ENCODE results near the gene SLC25A23. TPM values are rescaled to one million over a fixed set of nuclear protein-coding genes. Genes with fewer than 3 reads are reported as not detected.

SLC25A23 gene
- total and polyA plus RNA-seq, 2 of the 8 experiments (the other 6 are each of a cell fraction or from before 2014, with no cell fraction given), result 18.0 to 48.1 TPM

DNA sequence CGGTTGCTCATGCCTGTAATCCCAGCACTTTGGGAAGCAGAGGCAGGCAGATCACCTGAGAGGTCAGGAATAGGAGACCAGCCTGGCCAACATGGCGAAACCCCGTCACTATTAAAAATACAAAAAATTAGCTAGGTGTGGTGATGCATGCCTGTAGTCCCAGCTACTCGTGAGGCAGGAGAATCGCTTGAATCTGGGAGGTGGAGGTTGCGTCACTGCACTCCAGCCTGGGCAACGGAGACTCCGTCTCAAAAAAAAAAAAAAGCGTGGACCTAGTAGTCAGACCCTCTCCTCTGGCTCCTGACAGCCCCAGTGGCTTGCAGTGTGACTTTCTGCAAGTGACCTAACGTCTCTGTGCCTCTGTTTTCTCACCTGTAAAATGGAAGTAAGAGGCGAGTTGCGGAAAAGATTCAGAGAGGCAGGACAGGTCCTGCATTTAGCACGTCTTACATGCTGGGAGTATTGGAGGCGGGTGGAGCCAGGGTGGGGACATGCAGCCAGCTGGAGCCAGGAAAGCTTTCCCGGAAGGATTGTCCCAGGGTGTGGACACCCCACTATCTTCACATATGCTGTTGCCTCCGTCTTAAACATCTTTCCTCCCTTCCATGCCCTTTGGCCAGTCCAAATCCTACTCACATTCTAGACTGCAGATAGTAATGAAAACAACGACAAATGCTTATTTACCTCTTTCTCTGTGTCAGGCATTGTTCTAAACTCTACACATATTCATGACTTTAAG is 39.6 kb upstream of the SLC25A23 start:
- Histone ChIP-seq H3K9ac (replicated peaks in 1 of 4; ENCODE audit: extremely low read depth in 1 of 4, low read depth in 3 of 4, low read length in 3 of 4) (no peak overlapping the region), H4K5ac (ENCODE audit: insufficient read length, low read depth, low read length) (no peak overlapping the region), H3K18ac (ENCODE audit: extremely low read depth, low read length) (no peak overlapping the region), H2AK5ac (ENCODE audit: low read depth, low read length) (no peak overlapping the region), H3K14ac (ENCODE audit: insufficient read length) (no peak overlapping the region), H2BK5ac (ENCODE audit: low read depth, low read length) (no peak overlapping the region), H3K23me2 (ENCODE audit: low read depth, low read length) (peaks cover 10% of the 10 kb centered on the region), H4K91ac (replicated peaks; ENCODE audit: insufficient read length, low read length) (no peak overlapping the region), H2BK12ac (ENCODE audit: low read depth, low read length) (no peak overlapping the region), H4K8ac (ENCODE audit: extremely low read depth, insufficient read depth, low read length) (no peak overlapping the region), H3K4ac (replicated peaks; ENCODE audit: insufficient read length, low read depth, low read length) (no peak overlapping the region), H3K27ac (ENCODE audit: low read depth, low read length) (no peak overlapping the region), H3K79me1 (ENCODE audit: low read depth, low read length) (no peaks in the 10 kb centered on the region), H3K4me2 (ENCODE audit: insufficient read depth in 1 of 2, low read depth in 2 of 2, low read length in 2 of 2) (no peak overlapping the region), H2BK120ac (replicated peaks; ENCODE audit: low read depth, low read length) (no peak overlapping the region), H2BK15ac (ENCODE audit: low read length) (no peak overlapping the region), H3K9me3 (ENCODE audit: insufficient read depth in 2 of 2, low read depth in 1 of 2, low read length in 1 of 2) (no peaks in the 10 kb centered on the region), H3K23ac (ENCODE audit: insufficient read length) (no peak overlapping the region), H3K56ac (replicated peaks; ENCODE audit: insufficient read length, low read depth, low read length) (no peak overlapping the region), H3K36me3 (ENCODE audit: control insufficient read depth in 2 of 4, insufficient read depth in 4 of 4, low read length in 3 of 4) (peaks cover 0 to 5% (median under 1%) of the 10 kb centered on the region in 4 experiments; a peak in 1 of 8 replicates), H2BK20ac (ENCODE audit: low read length) (no peak overlapping the region), H2AFZ (ENCODE audit: low read length) (no peak overlapping the region), H3K4me3 (ENCODE audit: extremely low read depth in 1 of 4, insufficient read depth in 2 of 4, low read depth in 3 of 4, low read length in 4 of 4) (no peak overlapping the region), H3K4me1 (replicated peaks in 1 of 4; ENCODE audit: control insufficient read depth in 3 of 4, insufficient read depth in 4 of 4, low read length in 3 of 4) (peaks cover 0 to 10% (median 7%) of the 10 kb centered on the region in 4 experiments; a peak in 5 of 7 replicates), H4K20me1 (replicated peaks in 1 of 2; ENCODE audit: control insufficient read depth in 1 of 2, insufficient read depth in 2 of 2, low read length in 2 of 2) (no peaks in the 10 kb centered on the region), H3K79me2 (ENCODE audit: control insufficient read depth in 1 of 2, insufficient read depth in 2 of 2, low read length in 2 of 2) (no peaks in the 10 kb centered on the region), H3K27me3 (replicated peaks in 1 of 4; ENCODE audit: control insufficient read depth in 3 of 4, extremely low read depth in 1 of 4, insufficient read depth in 3 of 4, low read length in 3 of 4) (peaks cover 0 to 8% (median 7%) of the 10 kb centered on the region in 4 experiments; a peak in 4 of 7 replicates)
- POLR2A ChIA-PET (ENCODE audit: partially characterized antibody), result interaction anchor here (1.1 to 1.3 kb wide), 2 partner anchors 9 to 23 kb away, joined by 3 to 4 read pairs; no protein-coding TSS in a partner anchor
- FAIRE-seq (no peak), DNase-seq (ENCODE audit: low read depth in 1 of 2, low spot score in 2 of 2) (no peak)
- CTCF ChIA-PET (ENCODE audit: partially characterized antibody), result interaction anchor here (0.6 to 4.8 kb wide), 5 partner anchors 7 to 452 kb away, joined by 3 to 30 read pairs (median 4); partner anchors contain the start of gene DENND1C
- WGBS, 2 experiments (ENCODE audit: extremely low coverage in 1 of 2, insufficient coverage in 1 of 2, insufficient read length in 1 of 2, insufficient replicate concordance in 2 of 2, low coverage in 1 of 2, low lambda C conversion rate in 2 of 2, missing lambda C conversion rate in 1 of 2), result 88% methylated on average over 15 of the region's 17 CpGs; no CpG with 5 or more reads in 1 of the 2 experiments
- no peak for TF ChIP-seq TEAD4 (IDR thresholded peaks at IDR 0.05; ENCODE audit: low read depth, low read length)
- no peak for TF ChIP-seq CBX8 (IDR thresholded peaks at IDR 0.05; ENCODE audit: borderline replicate concordance, low read depth, low read length)
- no peak for TF ChIP-seq MAFK (IDR thresholded peaks at IDR 0.05; ENCODE audit: low read depth, low read length)
- no peak for TF ChIP-seq MAX (IDR thresholded peaks at IDR 0.05)
- no peak for TF ChIP-seq SIX5 (IDR thresholded peaks at IDR 0.05; ENCODE audit: low read depth, low read length)
- TF ChIP-seq EGR1 (IDR thresholded peaks at IDR 0.05; ENCODE audit: borderline replicate concordance, low read depth, low read length), result no peak
- no peak for TF ChIP-seq BACH1 (IDR thresholded peaks at IDR 0.05; ENCODE audit: low read length)
- TF ChIP-seq EZH2 (IDR thresholded peaks at IDR 0.05; ENCODE audit: low read depth, low read length, severe bottlenecking), result no peak
- TF ChIP-seq, protein P1, sequence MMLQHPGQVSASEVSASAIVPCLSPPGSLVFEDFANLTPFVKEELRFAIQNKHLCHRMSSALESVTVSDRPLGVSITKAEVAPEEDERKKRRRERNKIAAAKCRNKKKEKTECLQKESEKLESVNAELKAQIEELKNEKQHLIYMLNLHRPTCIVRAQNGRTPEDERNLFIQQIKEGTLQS (IDR thresholded peaks at IDR 0.05; ENCODE audit: insufficient read depth, low read depth, low read length), result no peak
- no peak for TF ChIP-seq RFX5 (IDR thresholded peaks at IDR 0.05; ENCODE audit: borderline replicate concordance, low read depth, low read length)
- no peak for TF ChIP-seq TBP (IDR thresholded peaks at IDR 0.05; ENCODE audit: low read depth, low read length)
